ENCODE data around the gene MCEMP1. TPM values are rescaled to one million over a fixed set of nuclear protein-coding genes. Genes with fewer than 3 reads are reported as not detected.

The MCEMP1 gene
- total and polyA plus RNA-seq, 2 experiments from 2014 or later: not detected

- TF ChIP-seq ZNF462 (CRISPR knock-in tag; IDR thresholded peaks at IDR 0.05) (no peak), JUNB (IDR thresholded peaks at IDR 0.05; ENCODE audit: unreplicated experiment) (no peak), CREB1 (CRISPR knock-in tag; IDR thresholded peaks at IDR 0.05; ENCODE audit: low read depth) (no peak), POLR2AphosphoS5 (IDR thresholded peaks at IDR 0.05; ENCODE audit: low read depth) (no peak), EZH2 (IDR thresholded peaks at IDR 0.05; ENCODE audit: low read depth, unreplicated experiment) (no peak), STAT1 (IDR thresholded peaks at IDR 0.05; ENCODE audit: unreplicated experiment) (no peak)
Measured at GRCh38 chr19:7662657-7663056, 14.2 kb upstream of the MCEMP1 start (continued).

GRCh38 chr19:7663706-7664105 lies 13.2 kb upstream of the MCEMP1 start:
- no peak overlapping the region for H3K4me2 ChIP-seq
- H3K79me2 ChIP-seq (replicated peaks; ENCODE audit: insufficient read depth): no peaks in the 10 kb centered on the region
- no peak for ATAC-seq
- Mint-ChIP-seq H3K9me3 (peaks cover 6% of the 10 kb centered on the region; the same call in 2 of the 3 replicates), H3K4me1 (no peaks in the 10 kb centered on the region), H3K36me3 (ENCODE audit: low read depth) (no peaks in the 10 kb centered on the region), H3K27me3 (ENCODE audit: insufficient read depth, low read depth, poor library complexity) (peaks cover 12% of the 10 kb centered on the region), H3K27ac (no peak overlapping the region), H3K4me3 (no peak overlapping the region)
- no peak overlapping the region for H3K4me3 ChIP-seq
- no peaks in the 10 kb centered on the region for H3K36me3 ChIP-seq (ENCODE audit: insufficient read depth)
- no peaks in the 10 kb centered on the region for H3K9me2 ChIP-seq (ENCODE audit: insufficient read depth)
- TF ChIP-seq EZH2phosphoT487 (IDR thresholded peaks at IDR 0.05; ENCODE audit: unreplicated experiment) (no peak), ZNF331 (CRISPR knock-in tag; IDR thresholded peaks at IDR 0.05; ENCODE audit: low read depth) (no peak), CREB1 (CRISPR knock-in tag; IDR thresholded peaks at IDR 0.05; ENCODE audit: low read depth) (no peak), CTCF (conservative IDR thresholded peaks at IDR 0.05; ENCODE audit: low read depth in 2 of 2) (no peak), POLR2AphosphoS5 (IDR thresholded peaks at IDR 0.05; ENCODE audit: low read depth) (no peak), ETS1 (IDR thresholded peaks at IDR 0.05) (no peak), REST (IDR thresholded peaks at IDR 0.05; ENCODE audit: unreplicated experiment) (no peak), ZNF114 (CRISPR knock-in tag; IDR thresholded peaks at IDR 0.05) (no peak)
- DNase-seq (ENCODE audit: low spot score): no peak
- H3K27me3 ChIP-seq (ENCODE audit: insufficient read depth): peaks cover 15% of the 10 kb centered on the region
- no peaks in the 10 kb centered on the region for H3K4me1 ChIP-seq (ENCODE audit: insufficient read depth)
- H4K20me1 ChIP-seq (replicated peaks; ENCODE audit: insufficient read depth): no peaks in the 10 kb centered on the region
- no peak overlapping the region for H2AFZ ChIP-seq
- H3K27ac ChIP-seq (ENCODE audit: low read depth): no peak overlapping the region
- H3F3A ChIP-seq (replicated peaks; ENCODE audit: low read depth): no peaks in the 10 kb centered on the region

Data from GM23338 (cell line).